Ovary (tissue), 9 donors: ENCODE data around the gene LHX4. TPM values are rescaled to one million over a fixed set of nuclear protein-coding genes. Genes with fewer than 3 reads are reported as not detected.

Source experiments
- DNase-seq, 5 donors: peaks; one replicate each; pipeline ENCODE4 v3.0.0-alpha.2; 2019 to 2020
- H3K27ac ChIP-seq, 2 donors: fragments of 200-600 bp; one replicate each; pipeline versions ENCODE4 v1.5.1 to v1.8.0; 2019 to 2022
- H3K27me3 ChIP-seq: fragments of 200-600 bp; one replicate; pipeline ENCODE4 v1.8.0; 2022
- H3K36me3 ChIP-seq: fragments of 200-600 bp; sonication (generic); one replicate; pipeline ENCODE4 v1.5.1; 2019
- H3K4me1 ChIP-seq: one replicate; pipeline ENCODE4 v1.8.1; 2013; ENCODE audit warnings: mild to moderate bottlenecking, moderate library complexity; ENCODE audit not compliant: insufficient read depth
- H3K4me3 ChIP-seq: fragments of 200-600 bp; sonication (generic); one replicate; pipeline ENCODE4 v1.5.1; 2017
- H3K9me3 ChIP-seq, 2 donors: fragments of 200-600 bp in 1 of 2; sonication (generic) in 1 of 2; one replicate each; pipeline versions ENCODE4 v1.5.1 to v1.8.1; 2013 to 2019; ENCODE audit warnings: mild to moderate bottlenecking in 1 of 2, moderate library complexity in 1 of 2
- CTCF ChIP-seq, 3 donors: fragments of 450-650 bp in 2 of 3; fragments of 200-600 bp in 1 of 3; IDR thresholded peaks; one replicate each; pipeline versions ENCODE4 v1.5.1 to v1.8.0; 2016 to 2022; ENCODE audit warnings: antibody characterized with exemption in 3 of 3, mild to moderate bottlenecking in 1 of 3
- EP300 ChIP-seq: sonication (generic); formaldehyde crosslinking; IDR thresholded peaks from one replicate; pipeline ENCODE4 v1.6.1; 2017; ENCODE audit warnings: antibody characterized with exemption
- POLR2A ChIP-seq: fragments of 450-650 bp; IDR thresholded peaks from one replicate; pipeline ENCODE4 v1.6.1; 2017; ENCODE audit warnings: antibody characterized with exemption, mild to moderate bottlenecking, moderate library complexity
- WGBS, 3 donors: extraction: QIAGEN DNeasy Blood & Tissue Kit in 1 of 3; methylation state at CpG; one replicate each; pipeline versions ENCODE4 v1.1.5 to v1.1.7; 2013 to 2017; 5-methylcytosine and 5-hydroxymethylcytosine counted together
- intact Hi-C, 4 donors: fragments of 100-400 bp; cut with DNase I; formaldehyde crosslinking; loops; one replicate each; pipeline versions ENCODE4 v1.11.0 to v1.15.1; 2022 to 2023
- polyA plus RNA-seq, 2 donors: library from polyadenylated mRNA; stranded (reverse); fragments of 200-250 nt in 1 of 2; fragments of 350-450 nt in 1 of 2; fragmentation: Illumina TruSeq in 1 of 2; extraction: RNeasy Lipid Tissue Mini Kit (QIAGEN cat#74804) in 1 of 2; gene quantifications; one replicate each; pipeline ENCODE4 v1.2.3, GENCODE V29; 2013 to 2014
- total RNA-seq, 7 donors: library from RNA; depleted of rRNA in 2 of 7; stranded (reverse); fragments of >200 nt in 2 of 7; fragmentation: NEBNext Ultra II Directional in 3 of 7; extraction: Animal tissue kit (Norgen Biotek cat#: 25700) in 3 of 7; gene quantifications; one replicate each; pipeline versions ENCODE4 v1.1.0 to v1.2.4, GENCODE V29; 2016 to 2023
- donor health status: DM: no; HTN: no; CAD: no; lungs with moderate emphysema.
- donor health status: DM: no; HTN: no; CAD: no.
- donor health status: Bipolar disorder and iron deficiency.
- donor health status: DM: yes; HTN: yes; CAD: no.
- donor health status: DM: no; HTN: no; CAD: no.
- donor health status: DM: yes; HTN: yes; CAD: no.

The LHX4 gene
- total and polyA plus RNA-seq, 9 donors: 0.05 to 0.10 TPM; not detected in 7

- H3K4me1 ChIP-seq: no peaks in the 10 kb centered on the region
- no peaks in the 10 kb centered on the region for H3K36me3 ChIP-seq
- no peaks in the 10 kb centered on the region for H3K9me3 ChIP-seq
- no peak overlapping the region for H3K27ac ChIP-seq
- intact Hi-C loops: no loop called here
- H3K4me3 ChIP-seq: no peak overlapping the region
- 100% methylated on average over 2 of the region's 2 CpGs for WGBS, 3 donors
- H3K27me3 ChIP-seq: no peaks in the 10 kb centered on the region
- DNase-seq: no peak
- TF ChIP-seq EP300: no peak
- no peak for TF ChIP-seq POLR2A
- no peak for TF ChIP-seq CTCF (IDR thresholded peaks at IDR 0.05)
These were observed 50.6 kb downstream of the LHX4 start for GRCh38 chr1:180280617-180281016.

GRCh38 chr1:180281490-180281889, 51.4 kb downstream of the LHX4 start:
- WGBS, 3 donors: 65 to 69% (median 66%) methylated on average over 1 of the region's 1 CpG
- H3K4me1 ChIP-seq: no peaks in the 10 kb centered on the region
- no peak overlapping the region for H3K4me3 ChIP-seq
- no peaks in the 10 kb centered on the region for H3K9me3 ChIP-seq
- H3K27me3 ChIP-seq: no peaks in the 10 kb centered on the region
- no peaks in the 10 kb centered on the region for H3K36me3 ChIP-seq
- no peak for DNase-seq
- TF ChIP-seq POLR2A (no peak), EP300 (no peak), CTCF (IDR thresholded peaks at IDR 0.05) (no peak)
- intact Hi-C loops: no loop called here
- H3K27ac ChIP-seq: no peak overlapping the region

GRCh38 chr1:180282401-180283044, 52.5 kb downstream of the LHX4 start:
- Histone ChIP-seq H3K36me3 (no peaks in the 10 kb centered on the region), H3K27me3 (no peaks in the 10 kb centered on the region), H3K4me3 (no peak overlapping the region), H3K4me1 (no peaks in the 10 kb centered on the region), H3K9me3 (no peaks in the 10 kb centered on the region), H3K27ac (no peak overlapping the region)
- 59 to 71% (median 66%) methylated on average over 5 of the region's 5 CpGs for WGBS, 3 donors
- no peak for DNase-seq
- intact Hi-C loops: no loop called here
- TF ChIP-seq CTCF (IDR thresholded peaks at IDR 0.05): no peak
- TF ChIP-seq POLR2A: no peak
- TF ChIP-seq EP300: no peak

- 90 to 93% (median 90%) methylated on average over 4 of the region's 4 CpGs for WGBS, 3 donors
- intact Hi-C loops: no loop called here
- DNase-seq: no peak
- Histone ChIP-seq H3K4me3 (no peak overlapping the region), H3K27ac (no peak overlapping the region), H3K27me3 (no peaks in the 10 kb centered on the region), H3K36me3 (no peaks in the 10 kb centered on the region), H3K9me3 (no peaks in the 10 kb centered on the region), H3K4me1 (no peaks in the 10 kb centered on the region)
- TF ChIP-seq POLR2A (no peak), CTCF (IDR thresholded peaks at IDR 0.05) (no peak), EP300 (no peak)
These were observed 53.0 kb downstream of the LHX4 start for GRCh38 chr1:180283098-180283497.
